K562 (cell line): ENCODE results near the gene NDC1. TPM values are rescaled to one million over a fixed set of nuclear protein-coding genes. Genes with fewer than 3 reads are reported as not detected.

Source experiments
- ATAC-seq: fragments of 200-7000 bp; cut with Tn5 transposase; 3 replicates; pipeline ENCODE4 v1.9.1; 2020; ENCODE audit warnings: moderate library complexity
- BruUV-seq: library from RNA; stranded (reverse); fragments of 400-500 nt; replicated peaks from 2 replicates; lab custom pipeline; 2021; lab: Mats Ljungman, UMichigan
- CTCF ChIA-PET: fragments of 300-600 bp; formaldehyde crosslinking; extraction: SDS; loops from one replicate; lab custom pipeline; 2021; ENCODE audit warnings: low intra/inter-chr PET ratio; lab: Yijun Ruan, JAX
- POLR2A ChIA-PET: fragments of 300-600, 350-650 bp; sonication (Branson Sonifier 250); formaldehyde crosslinking; extraction: SDS; loops from one replicate; lab custom pipeline; 2021; ENCODE audit warnings: antibody characterized with exemption, inconsistent platforms; lab: Yijun Ruan, JAX
- DNase-seq, 4 experiments: peaks; one replicate each; pipeline versions ENCODE4 v3.0.0 to v3.0.0-alpha.2; 2011 to 2018; ENCODE audit warnings: low spot score in 3 of 4, mixed read lengths in 3 of 4; ENCODE audit errors: extremely low read depth in 1 of 4
- FAIRE-seq: peaks from 2 replicates; lab custom pipeline; 2011; peaks lifted over from hg19 to GRCh38; lab: Jason Lieb, UNC
- H2AFZ ChIP-seq: 2 replicates; pipeline ENCODE4 v1.6.0; 2011; ENCODE audit warnings: low read depth, low read length, control low read depth, inconsistent platforms
- H3K27ac ChIP-seq: fragments of 200-600 bp; 3 replicates; pipeline ENCODE4 v1.8.0; 2011; ENCODE audit warnings: low read depth, mild to moderate bottlenecking, control low read depth, inconsistent platforms, low read length, moderate library complexity, mixed read lengths; ENCODE audit errors: extremely low read depth
- H3K27me3 ChIP-seq, 2 experiments: fragments of 300-600 bp in 1 of 2; 2 replicates in 1 of 2; 3 replicates in 1 of 2; pipeline versions ENCODE4 v1.6.0 to v1.8.0; 2011; ENCODE audit warnings: inconsistent platforms in 2 of 2, low read length in 2 of 2, mild to moderate bottlenecking in 1 of 2, mixed read lengths in 1 of 2, moderate library complexity in 1 of 2; ENCODE audit not compliant: control insufficient read depth in 2 of 2, insufficient read depth in 2 of 2
- H3K36me3 ChIP-seq: fragments of 300-600 bp; 3 replicates; pipeline ENCODE4 v1.8.0; 2011; ENCODE audit warnings: mild to moderate bottlenecking, low read length, inconsistent platforms; ENCODE audit not compliant: control insufficient read depth, insufficient read depth
- H3K4me1 ChIP-seq, 2 experiments: fragments of 200-600 bp in 1 of 2; replicated peaks in 1 of 2; 2 replicates in 1 of 2; 3 replicates in 1 of 2; pipeline versions ENCODE4 v1.5.1 to v1.8.0; 2011; ENCODE audit warnings: inconsistent platforms in 2 of 2, low read length in 2 of 2, mild to moderate bottlenecking in 1 of 2, mixed read lengths in 1 of 2, moderate library complexity in 1 of 2; ENCODE audit not compliant: control insufficient read depth in 2 of 2, insufficient read depth in 2 of 2
- H3K4me2 ChIP-seq: 2 replicates; pipeline ENCODE4 v1.6.1; 2011; ENCODE audit warnings: low read length, control low read depth, inconsistent platforms, mixed read lengths; ENCODE audit not compliant: insufficient read depth
- H3K4me3 ChIP-seq: fragments of 200-600 bp; sonication (generic), shearing (Covaris generic); 2 replicates; pipeline ENCODE4 v1.5.1; 2016; ENCODE audit warnings: control low read depth, inconsistent platforms
- H3K79me2 ChIP-seq: fragments of 200-600 bp; 3 replicates; pipeline ENCODE4 v1.8.0; 2011; ENCODE audit warnings: low read length, inconsistent platforms; ENCODE audit not compliant: control insufficient read depth, insufficient read depth
- H3K9ac ChIP-seq, 2 experiments: 2 replicates each; pipeline versions ENCODE4 v1.6.0 to v1.6.1; 2011; ENCODE audit warnings: low read depth in 2 of 2, low read length in 2 of 2, control low read depth in 1 of 2, inconsistent platforms in 1 of 2, mild to moderate bottlenecking in 1 of 2, mixed read lengths in 1 of 2; ENCODE audit not compliant: insufficient read depth in 1 of 2
- H3K9me1 ChIP-seq: one replicate; pipeline ENCODE4 v1.6.0; 2011; ENCODE audit warnings: inconsistent platforms, mild to moderate bottlenecking, low read length, moderate library complexity; ENCODE audit not compliant: control insufficient read depth, insufficient read depth
- H3K9me3 ChIP-seq: replicated peaks from 2 replicates; pipeline ENCODE4 v1.5.1; 2011; ENCODE audit warnings: low read depth, low read length, inconsistent platforms; ENCODE audit not compliant: control insufficient read depth, insufficient read depth
- H4K20me1 ChIP-seq: replicated peaks from 2 replicates; pipeline ENCODE4 v1.6.1; 2011; ENCODE audit warnings: low read length, inconsistent platforms, mixed read lengths; ENCODE audit not compliant: control insufficient read depth, insufficient read depth
- BRD4 ChIP-seq: fragments of 200-600 bp; sonication (generic); IDR thresholded peaks from 2 replicates; pipeline ENCODE4 v1.6.1; 2017; ENCODE audit warnings: inconsistent platforms
- BRF2 ChIP-seq: IDR thresholded peaks from 3 replicates; pipeline ENCODE4 v1.6.1; 2011; ENCODE audit warnings: borderline replicate concordance, mild to moderate bottlenecking; ENCODE audit not compliant: insufficient read length, insufficient read depth
- FOXK2 ChIP-seq, 2 experiments: fragments of 450-650 bp; IDR thresholded peaks in 1 of 2; conservative IDR thresholded peaks in 1 of 2; 2 replicates each; pipeline ENCODE4 v1.6.1; 2016; ENCODE audit warnings: low read depth in 2 of 2, mild to moderate bottlenecking in 1 of 2
- HMGN3 ChIP-seq: IDR thresholded peaks from 2 replicates; pipeline ENCODE4 v1.6.1; 2011; ENCODE audit warnings: borderline replicate concordance, low read depth, mild to moderate bottlenecking, mixed read lengths, low read length; ENCODE audit not compliant: insufficient read length; ENCODE audit errors: extremely low read depth
- MAFF ChIP-seq: IDR thresholded peaks from 2 replicates; pipeline ENCODE4 v1.6.1; 2012; ENCODE audit warnings: low read length, improper control_type of control experiment
- MYNN ChIP-seq, 2 experiments: sonication (generic); formaldehyde crosslinking in 1 of 2; IDR thresholded peaks; 2 replicates each; pipeline versions ENCODE4 v1.5.0 to v1.6.1; 2016 to 2020; ENCODE audit warnings: antibody characterized with exemption in 1 of 2, missing genetic modification reagents in 1 of 2
- NBN ChIP-seq: fragments of 450-650 bp; IDR thresholded peaks from 2 replicates; pipeline ENCODE4 v1.6.1; 2016; ENCODE audit warnings: low read depth, mild to moderate bottlenecking
- NCOA1 ChIP-seq: fragments of 450-650 bp; IDR thresholded peaks from 2 replicates; pipeline ENCODE4 v1.6.1; 2016; ENCODE audit warnings: low read depth
- RNF2 ChIP-seq: sonication (generic); IDR thresholded peaks from 2 replicates; pipeline ENCODE4 v1.6.1; 2016
- SMARCB1 ChIP-seq: IDR thresholded peaks from 2 replicates; pipeline ENCODE4 v1.6.1; 2011; ENCODE audit warnings: improper control_type of control experiment, low read depth; ENCODE audit not compliant: insufficient read length
- SNIP1 ChIP-seq: fragments of 450-650 bp; IDR thresholded peaks from 2 replicates; pipeline ENCODE4 v1.7.1; 2017; ENCODE audit warnings: low read depth, mild to moderate bottlenecking
- TBP ChIP-seq: optimal IDR thresholded peaks from 2 replicates; pipeline ENCODE3; 2011; ENCODE audit warnings: low read depth, low read length, improper control_type of control experiment
- ZNF707 ChIP-seq: fragments of 250-450 bp; sonication (Bioruptor Pico); conservative IDR thresholded peaks from 2 replicates; pipeline ENCODE4 v1.8.0; 2022; ENCODE audit warnings: inconsistent platforms, mild to moderate bottlenecking, moderate library complexity
- WGBS: fragments of 100-300 bp; shearing (Covaris generic); methylation state at CpG from one replicate; pipeline ENCODE4 v1.1.6; 2016; ENCODE audit warnings: low coverage, mixed read lengths; ENCODE audit not compliant: insufficient coverage; ENCODE audit errors: missing lambda C conversion rate; 5-methylcytosine and 5-hydroxymethylcytosine counted together
- in situ Hi-C: fragments of 300-500 bp; cut with MboI; formaldehyde crosslinking; loops from 4 replicates; pipeline ENCODE4 v1.15.0; 2018; ENCODE audit warnings: inconsistent platforms, mixed read lengths
- intact Hi-C: fragments of 100-400 bp; cut with micrococcal nuclease; formaldehyde crosslinking; loops from 2 replicates; pipeline ENCODE4 v1.14.2; 2022
- polyA plus RNA-seq, 8 experiments: library from polyadenylated mRNA; depleted of rRNA in 4 of 8; stranded (reverse) in 5 of 8; unstranded in 3 of 8; fragments of >200 nt; fragmentation: Nextera tagmentation in 2 of 8; fragmentation: Illumina TruSeq in 1 of 8; extraction: Ambion mirVana in 2 of 8; extraction: Trizol in 1 of 8; gene quantifications; 2 replicates each; pipeline versions ENCODE4 v1.2.1 to v1.2.3, GENCODE V29; 2011 to 2014; ENCODE audit warnings: inconsistent platforms in 1 of 8, missing spikeins in 1 of 8
- total RNA-seq, 7 experiments: library from RNA; depleted of rRNA in 6 of 7; stranded (reverse); fragments of >200 nt in 6 of 7; fragmentation: Illumina TruSeq in 2 of 7; extraction: Trizol in 2 of 7; gene quantifications; 2 replicates each; pipeline versions ENCODE4 v1.2.1 to v1.2.3, GENCODE V29; 2011 to 2021; ENCODE audit warnings: low replicate concordance in 1 of 7

NDC1 gene
- total and polyA plus RNA-seq, 9 of the 15 experiments (the other 6 are each of a cell fraction or from before 2014, with no cell fraction given), result 26.9 to 102 (median 64.5) TPM

GRCh38 chr1:53804791-53805505 is 33.1 kb downstream of the NDC1 start:
- H3K4me2 ChIP-seq, result no peak overlapping the region
- ChIA-PET POLR2A (no interaction called here), CTCF (no interaction called here)
- H3K36me3 ChIP-seq, result peaks cover 93% of the 10 kb centered on the region
- H3K79me2 ChIP-seq, result no peaks in the 10 kb centered on the region; the same call in 2 of the 3 replicates
- H3K4me1 ChIP-seq, result no peaks in the 10 kb centered on the region
- intact Hi-C loops, result no loop called here
- BruUV-seq, result no TSS peak
- DNase-seq (no peak), FAIRE-seq (no peak), ATAC-seq (no peak)
- H3K9me3 ChIP-seq, result no peaks in the 10 kb centered on the region
- TF ChIP-seq MAFF (no peak), SNIP1 (no peak)
- H3K9me1 ChIP-seq, result no peaks in the 10 kb centered on the region
- H3K27me3 ChIP-seq, result no peaks in the 10 kb centered on the region
- H2AFZ ChIP-seq, result no peak overlapping the region
- H3K4me3 ChIP-seq, result no peak overlapping the region
- no peak overlapping the region for H3K27ac ChIP-seq
- in situ Hi-C loops, result no loop called here
- WGBS, result 95% methylated on average over 3 of the region's 3 CpGs
- no peaks in the 10 kb centered on the region for H4K20me1 ChIP-seq
- H3K9ac ChIP-seq, result no peak overlapping the region

- peaks cover 94% of the 10 kb centered on the region for H3K36me3 ChIP-seq
- FAIRE-seq, result no peak
- TF ChIP-seq ZNF707 (CRISPR knock-in tag) (no peak), BRF2 (no peak), NBN (no peak), RNF2 (no peak), NCOA1 (no peak), HMGN3 (no peak), MYNN (IDR thresholded peaks at IDR 0.05) (no peak), MYNN (CRISPR knock-in tag; IDR thresholded peaks at IDR 0.05) (no peak), SMARCB1 (no peak), FOXK2 (conservative IDR thresholded peaks at IDR 0.05 in 1 of 2, IDR thresholded peaks at IDR 0.05 in 1 of 2; ENCODE audit: low read depth in 2 of 2) (no peak), TBP (no peak), BRD4 (no peak)
- TF ChIP-seq, all 486 proteins: peak for 0
- 94% methylated on average over 7 of the region's 7 CpGs for WGBS
- in situ Hi-C loops (no loop called here), intact Hi-C loops (no loop called here)
- no peaks in the 10 kb centered on the region for H4K20me1 ChIP-seq
- no peaks in the 10 kb centered on the region for H3K27me3 ChIP-seq
- H3K4me1 ChIP-seq, result no peaks in the 10 kb centered on the region
- H3K79me2 ChIP-seq, result no peaks in the 10 kb centered on the region; the same call in 2 of the 3 replicates
- POLR2A ChIA-PET, result no interaction called here
- H2AFZ ChIP-seq, result no peak overlapping the region
- no peak overlapping the region for H3K9ac ChIP-seq
- no peak for DNase-seq
- no peak overlapping the region for H3K27ac ChIP-seq
- no TSS peak for BruUV-seq
- CTCF ChIA-PET, result no interaction called here
- ATAC-seq, result no peak
- H3K4me2 ChIP-seq, result no peak overlapping the region
- H3K9me1 ChIP-seq, result no peaks in the 10 kb centered on the region
- H3K9me3 ChIP-seq, result no peaks in the 10 kb centered on the region
- H3K4me3 ChIP-seq, result no peak overlapping the region
Observed at GRCh38 chr1:53804181-53804580, 33.9 kb downstream of the NDC1 start.
